ENCODE results near the gene MACC1.

Gene MACC1

GRCh38 chr7:20217193-20217948 is at the start of gene MACC1:
MACC1 (minus strand) TSS chr7:20217384; CDS start chr7:20161862, 55,522 bp downstream.
- DNase-seq = peak; percentile 29

- DNase-seq = no peak
Observed at GRCh38 chr7:20264623-20265022, 47.4 kb upstream of the MACC1 start.

- DNase-seq = no peak
Observed at GRCh38 chr7:20260223-20260622, 43.0 kb upstream of the MACC1 start.

- no peak for DNase-seq
Observed at GRCh38 chr7:20257212-20257611, 40.0 kb upstream of the MACC1 start.

GRCh38 chr7:20249920-20250319 is 32.7 kb upstream of the MACC1 start:
- DNase-seq = no peak

DNA sequence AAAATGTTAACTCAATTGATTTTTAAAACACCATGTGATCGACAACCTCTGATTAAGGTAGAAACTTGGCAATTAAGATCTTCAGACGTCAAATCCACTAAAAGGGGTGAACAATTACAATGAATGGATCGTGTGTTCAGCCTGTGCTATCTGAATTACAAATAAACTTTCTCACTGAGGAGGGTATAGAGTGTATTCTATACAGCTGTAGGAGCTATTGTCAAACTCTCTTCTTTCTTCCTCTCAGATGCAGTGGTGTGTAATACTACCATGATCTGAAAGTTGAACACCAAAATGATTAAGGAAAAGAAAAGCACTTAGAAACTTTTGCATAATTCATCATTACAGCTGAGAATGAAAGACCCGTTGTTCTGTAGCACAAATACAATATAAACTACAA is 32.2 kb upstream of the MACC1 start:
- no peak for DNase-seq

DNA sequence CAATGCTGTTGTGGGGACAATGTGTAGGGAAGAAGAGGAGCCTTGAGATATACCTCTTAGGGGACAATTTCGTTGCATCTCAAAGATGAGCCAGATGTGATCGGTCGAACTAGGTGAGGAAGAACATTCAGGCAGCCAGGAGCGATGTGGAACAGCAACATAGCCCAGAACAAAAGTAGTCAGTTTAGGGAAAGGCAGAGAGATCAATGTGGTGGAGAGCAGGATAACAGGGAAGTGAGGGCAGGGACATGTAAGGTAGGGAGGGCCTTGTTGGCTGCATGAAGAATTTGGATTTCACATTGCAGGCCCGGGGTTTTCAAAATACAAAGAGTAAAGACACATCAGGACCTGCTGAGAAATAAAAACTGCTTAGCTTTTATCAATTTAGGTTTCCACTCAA is 29.1 kb upstream of the MACC1 start:
- DNase-seq = no peak

DNA sequence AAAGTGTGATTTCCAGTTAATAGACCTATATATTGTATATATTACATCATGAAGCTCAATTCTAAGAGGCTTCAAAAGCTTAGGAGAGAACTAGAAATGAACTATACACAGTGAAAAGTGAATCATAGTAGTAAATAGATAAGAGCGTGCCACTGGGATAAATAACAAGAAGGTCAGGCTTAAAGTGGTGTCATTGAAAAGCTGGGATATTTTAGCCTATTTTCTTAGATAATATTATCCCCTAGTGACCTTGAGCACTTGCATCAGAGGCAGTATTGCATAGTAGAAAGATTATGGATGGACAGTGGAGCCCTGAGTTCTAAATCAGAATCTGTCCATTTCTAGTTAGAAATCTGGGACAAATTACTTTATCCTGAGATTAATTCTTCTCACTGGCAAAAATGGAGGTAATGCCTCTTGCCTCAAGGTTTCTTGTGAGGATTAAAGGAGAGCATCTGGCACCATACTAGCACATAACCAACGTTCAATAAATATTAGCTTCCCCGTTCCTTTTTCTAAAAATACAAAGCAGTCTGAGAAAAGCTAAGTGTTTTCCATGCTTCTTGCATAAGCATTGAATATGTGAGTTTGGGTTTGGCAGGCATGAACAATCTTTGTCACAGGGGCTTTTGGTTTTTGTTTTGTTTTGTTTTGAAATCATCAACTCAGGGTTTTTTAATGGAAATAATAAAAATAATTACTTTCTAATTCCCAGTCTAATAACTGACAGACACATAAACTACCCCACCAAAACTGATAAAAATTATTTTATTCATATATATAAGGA is 27.3 kb upstream of the MACC1 start:
- DNase-seq = no peak

DNA sequence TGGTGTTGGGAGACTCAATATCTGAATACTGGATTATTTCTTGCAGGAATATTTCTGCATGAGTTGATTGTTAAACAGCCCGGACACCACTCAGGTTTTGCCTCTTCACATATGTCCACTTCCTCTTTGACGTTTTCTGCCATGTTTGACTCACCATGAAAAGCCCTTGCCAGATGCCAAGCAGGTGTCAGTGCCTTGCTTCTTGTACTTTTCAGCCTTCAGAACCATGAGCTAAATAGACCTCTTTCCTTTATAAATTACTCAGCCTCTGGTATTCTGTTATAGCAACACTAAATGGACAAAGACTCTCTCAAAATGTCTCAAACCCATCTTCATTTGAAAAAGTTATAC is 24.7 kb upstream of the MACC1 start:
- DNase-seq = no peak

GRCh38 chr7:20241194-20241910 is 24.2 kb upstream of the MACC1 start:
- no peak for DNase-seq

GRCh38 chr7:20240080-20240926 is 23.1 kb upstream of the MACC1 start:
- DNase-seq = peak; percentile 47

DNA sequence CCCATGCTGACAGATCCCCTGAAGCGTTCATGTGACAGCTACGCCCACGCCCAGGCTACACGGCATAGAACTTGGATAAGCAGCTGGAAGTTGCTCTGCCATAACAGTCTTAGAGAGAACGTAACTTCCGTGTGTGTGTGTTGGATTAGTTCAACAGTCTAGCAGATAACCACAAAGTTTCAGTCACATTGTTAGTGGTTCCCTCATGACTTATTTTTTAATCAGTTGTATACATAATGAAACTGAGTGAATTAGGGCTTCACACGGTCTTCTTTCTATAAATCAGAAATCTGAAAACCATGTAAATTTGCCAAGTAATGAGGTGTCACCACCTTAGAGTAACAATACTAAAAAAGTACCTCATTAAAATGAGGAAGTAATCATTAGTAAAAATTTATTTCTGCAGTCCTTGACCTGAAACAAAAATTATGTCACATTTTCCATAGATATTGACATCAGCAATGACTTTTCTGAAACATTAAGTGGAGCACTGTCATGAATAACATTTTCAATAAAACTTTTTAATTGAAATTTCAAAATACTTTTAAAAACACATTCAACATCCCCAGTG is 21.7 kb upstream of the MACC1 start:
- peak; percentile 76 for DNase-seq

GRCh38 chr7:20238194-20238753 is 21.1 kb upstream of the MACC1 start:
- no peak for DNase-seq

- no peak for DNase-seq
Observed at GRCh38 chr7:20237464-20238193, 20.4 kb upstream of the MACC1 start.

DNA sequence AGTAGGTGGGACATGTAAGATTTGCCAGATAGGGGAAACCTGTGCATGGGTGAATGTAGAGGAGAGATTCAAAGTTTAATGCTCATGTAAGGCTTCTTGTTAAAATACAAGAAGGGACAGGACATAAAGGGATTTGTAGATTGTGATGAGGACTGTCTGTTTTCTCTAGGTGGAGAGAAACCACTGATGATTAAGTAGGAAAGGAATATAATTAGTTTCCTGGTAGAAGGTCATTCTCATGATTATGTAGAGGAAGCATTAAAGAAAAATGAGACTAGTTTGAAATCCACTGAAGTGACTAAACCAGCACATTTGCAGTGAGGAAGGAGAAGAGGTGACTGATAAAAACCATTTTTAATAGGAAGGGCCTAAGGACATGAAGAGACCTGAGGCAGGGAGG is 19.6 kb upstream of the MACC1 start:
- no peak for DNase-seq

DNA sequence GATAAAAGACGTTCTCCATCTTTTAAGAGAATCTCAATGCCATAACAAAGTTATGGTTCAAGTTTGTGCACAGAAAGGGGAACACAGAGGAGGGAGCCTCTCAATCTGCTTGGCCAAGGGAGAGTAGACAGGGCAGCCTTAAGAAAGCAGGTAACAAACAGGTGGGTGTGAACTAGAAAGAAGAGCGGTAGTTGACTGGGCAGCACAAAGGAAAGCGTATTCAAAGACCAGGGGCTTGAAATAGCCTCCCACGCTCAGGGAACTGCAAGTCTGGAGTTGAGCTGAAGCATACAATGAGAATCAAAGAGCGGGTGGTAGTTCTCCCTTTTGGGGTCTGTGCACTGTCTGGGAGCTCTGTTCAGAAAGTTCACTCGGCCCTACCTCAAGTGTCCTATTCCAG is 18.9 kb upstream of the MACC1 start:
- DNase-seq = no peak

DNA sequence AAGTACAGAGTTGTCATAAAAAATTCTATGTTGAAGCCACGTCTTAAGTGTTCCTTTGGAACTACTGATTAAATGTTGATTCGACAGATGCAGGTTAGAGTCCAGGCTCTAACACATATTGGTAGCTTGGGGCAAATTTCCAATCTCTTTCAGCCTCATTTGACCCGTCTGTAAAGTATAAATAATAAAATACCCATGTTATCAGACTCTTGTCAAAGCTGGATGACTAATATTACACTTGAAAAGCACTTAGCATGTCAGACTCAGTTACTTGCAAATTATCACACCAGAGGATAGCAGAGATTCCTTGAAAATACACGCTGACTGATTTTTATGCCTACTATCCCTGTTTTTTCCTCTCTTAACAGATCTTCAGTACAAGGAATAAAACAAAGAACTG is 18.1 kb upstream of the MACC1 start:
- no peak for DNase-seq

GRCh38 chr7:20233362-20233761 is 16.2 kb upstream of the MACC1 start:
- DNase-seq = no peak

GRCh38 chr7:20232848-20233247 is 15.7 kb upstream of the MACC1 start:
- DNase-seq = no peak

GRCh38 chr7:20229646-20230500 is 12.7 kb upstream of the MACC1 start:
- DNase-seq = no peak
